AG10803 (cell line): ENCODE measurements around the gene F3.
"Not testable (repeated sequence)": the region's sequence is repeated elsewhere in the genome, so short reads cannot be mapped to it uniquely, and the experiment has no call there.

Source experiments
- DNase-seq: peaks from one replicate; pipeline ENCODE4 v3.0.0; 2010; ENCODE audit warnings: low read depth
- H3K4me3 ChIP-seq: 2 replicates; pipeline ENCODE4 v1.5.1; 2011; ENCODE audit warnings: mild to moderate bottlenecking, low read length, control low read depth
- TF ChIP-seq, protein P1 (sequence below): conservative IDR thresholded peaks from 2 replicates; pipeline ENCODE4 v1.5.1; 2011; ENCODE audit warnings: mild to moderate bottlenecking, low read length, control low read depth, inconsistent platforms

The F3 gene

DNA sequence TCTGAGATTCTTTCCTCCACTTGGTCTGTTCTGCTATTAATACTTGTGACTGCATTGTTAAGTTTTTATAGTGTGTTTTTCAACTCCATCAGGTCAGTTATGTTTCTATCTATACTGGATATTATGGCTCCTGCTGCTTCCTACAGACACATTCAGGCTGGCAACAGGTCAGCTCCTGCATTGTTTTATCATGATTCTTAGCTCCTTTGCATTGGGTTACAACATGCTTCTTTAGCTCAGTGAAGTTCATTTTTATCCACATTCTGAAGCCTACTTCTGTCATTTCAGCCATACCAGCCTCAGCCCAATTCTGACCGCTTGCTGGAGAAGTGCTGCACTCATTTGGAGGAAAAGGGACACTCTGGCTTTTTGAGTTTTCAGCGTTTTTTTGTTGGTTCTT lies 37.3 kb upstream of the F3 start:
- no peak overlapping the region for H3K4me3 ChIP-seq
- peak; percentile 76 for DNase-seq
- TF ChIP-seq, protein P1, sequence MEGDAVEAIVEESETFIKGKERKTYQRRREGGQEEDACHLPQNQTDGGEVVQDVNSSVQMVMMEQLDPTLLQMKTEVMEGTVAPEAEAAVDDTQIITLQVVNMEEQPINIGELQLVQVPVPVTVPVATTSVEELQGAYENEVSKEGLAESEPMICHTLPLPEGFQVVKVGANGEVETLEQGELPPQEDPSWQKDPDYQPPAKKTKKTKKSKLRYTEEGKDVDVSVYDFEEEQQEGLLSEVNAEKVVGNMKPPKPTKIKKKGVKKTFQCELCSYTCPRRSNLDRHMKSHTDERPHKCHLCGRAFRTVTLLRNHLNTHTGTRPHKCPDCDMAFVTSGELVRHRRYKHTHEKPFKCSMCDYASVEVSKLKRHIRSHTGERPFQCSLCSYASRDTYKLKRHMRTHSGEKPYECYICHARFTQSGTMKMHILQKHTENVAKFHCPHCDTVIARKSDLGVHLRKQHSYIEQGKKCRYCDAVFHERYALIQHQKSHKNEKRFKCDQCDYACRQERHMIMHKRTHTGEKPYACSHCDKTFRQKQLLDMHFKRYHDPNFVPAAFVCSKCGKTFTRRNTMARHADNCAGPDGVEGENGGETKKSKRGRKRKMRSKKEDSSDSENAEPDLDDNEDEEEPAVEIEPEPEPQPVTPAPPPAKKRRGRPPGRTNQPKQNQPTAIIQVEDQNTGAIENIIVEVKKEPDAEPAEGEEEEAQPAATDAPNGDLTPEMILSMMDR, result no peak

DNA sequence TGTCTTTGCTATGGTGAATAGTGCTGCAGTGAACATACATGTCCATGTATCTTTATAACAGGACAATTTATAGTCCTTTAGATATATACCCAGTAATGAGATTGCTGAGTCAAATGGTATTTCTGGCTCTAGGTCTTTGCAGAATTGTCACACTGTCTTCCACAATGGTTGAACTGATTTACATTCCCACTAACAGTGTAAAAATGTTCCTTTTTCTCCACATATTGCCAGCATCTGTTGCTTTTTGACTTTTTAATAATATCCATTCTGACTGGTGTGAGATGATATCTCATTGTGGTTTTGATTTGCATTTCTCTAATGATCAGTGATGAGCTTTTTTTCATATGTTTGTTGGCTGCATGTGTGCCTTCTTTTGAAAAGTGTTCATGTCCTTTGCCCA lies 32.4 kb upstream of the F3 start:
- not testable (repeated sequence) for H3K4me3 ChIP-seq
- peak; percentile 61 for DNase-seq

DNA sequence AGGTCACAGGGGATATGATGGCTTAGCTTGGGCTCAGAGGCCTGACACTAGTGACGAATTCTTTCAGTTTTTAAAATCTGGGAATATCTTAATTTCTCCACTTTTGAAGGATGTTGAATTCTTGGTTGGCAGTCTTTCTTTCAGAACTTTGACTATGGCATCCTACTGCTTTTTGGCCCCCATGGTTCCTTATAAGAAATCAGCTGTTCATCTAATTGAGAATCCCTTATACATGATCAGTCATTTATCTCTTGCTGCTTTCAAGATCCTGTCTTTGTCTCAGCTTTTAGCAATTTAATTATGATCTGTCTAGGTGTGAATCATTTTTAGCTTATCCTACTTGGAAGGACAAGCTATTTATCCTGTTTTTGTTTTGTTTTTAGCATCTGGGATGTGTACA lies 31.2 kb upstream of the F3 start:
- TF ChIP-seq, protein P1, result no peak
- no peak overlapping the region for H3K4me3 ChIP-seq
- DNase-seq, result no peak

DNA sequence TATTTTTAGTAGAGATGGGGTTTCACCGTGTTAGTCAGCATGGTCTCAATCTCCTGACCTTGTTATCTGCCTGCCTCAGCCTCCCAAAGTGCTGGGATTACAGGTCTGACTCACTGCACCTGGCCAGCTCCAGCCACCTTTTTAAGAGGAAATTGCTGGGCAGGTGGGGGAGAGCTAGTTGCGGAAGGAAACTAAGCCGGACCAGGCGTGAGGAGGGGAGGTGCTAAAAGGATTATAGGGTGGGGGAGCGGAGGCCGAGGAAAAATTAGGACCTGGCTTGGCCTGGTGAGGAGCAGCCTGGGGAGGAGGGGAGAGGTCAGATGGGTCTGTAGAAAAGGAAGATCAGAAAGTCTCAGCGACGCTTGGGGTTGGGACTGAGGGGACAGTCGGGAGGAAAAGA lies 29.4 kb upstream of the F3 start:
- not testable (repeated sequence) for H3K4me3 ChIP-seq, DNase-seq

DNA sequence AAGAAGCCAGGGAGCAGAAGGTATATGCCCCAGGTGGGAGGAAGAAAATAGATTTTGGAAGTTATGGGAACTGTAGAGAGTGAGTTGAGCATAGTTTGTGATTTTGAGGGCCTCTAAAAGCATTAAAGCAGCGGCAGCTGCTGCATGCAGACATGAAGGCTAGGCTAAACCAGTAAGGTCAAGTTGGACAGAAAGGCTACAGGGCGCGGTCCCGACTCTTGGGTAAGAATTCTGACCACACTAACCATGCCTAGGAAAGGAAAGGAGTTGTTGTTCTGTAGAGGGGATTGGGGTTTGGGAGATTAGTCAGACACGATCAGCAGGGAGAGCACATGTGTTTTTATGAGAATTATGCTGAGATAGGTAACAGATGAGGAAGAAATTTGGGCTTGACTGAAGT lies 27.2 kb upstream of the F3 start:
- not testable (repeated sequence) for DNase-seq, H3K4me3 ChIP-seq

DNA sequence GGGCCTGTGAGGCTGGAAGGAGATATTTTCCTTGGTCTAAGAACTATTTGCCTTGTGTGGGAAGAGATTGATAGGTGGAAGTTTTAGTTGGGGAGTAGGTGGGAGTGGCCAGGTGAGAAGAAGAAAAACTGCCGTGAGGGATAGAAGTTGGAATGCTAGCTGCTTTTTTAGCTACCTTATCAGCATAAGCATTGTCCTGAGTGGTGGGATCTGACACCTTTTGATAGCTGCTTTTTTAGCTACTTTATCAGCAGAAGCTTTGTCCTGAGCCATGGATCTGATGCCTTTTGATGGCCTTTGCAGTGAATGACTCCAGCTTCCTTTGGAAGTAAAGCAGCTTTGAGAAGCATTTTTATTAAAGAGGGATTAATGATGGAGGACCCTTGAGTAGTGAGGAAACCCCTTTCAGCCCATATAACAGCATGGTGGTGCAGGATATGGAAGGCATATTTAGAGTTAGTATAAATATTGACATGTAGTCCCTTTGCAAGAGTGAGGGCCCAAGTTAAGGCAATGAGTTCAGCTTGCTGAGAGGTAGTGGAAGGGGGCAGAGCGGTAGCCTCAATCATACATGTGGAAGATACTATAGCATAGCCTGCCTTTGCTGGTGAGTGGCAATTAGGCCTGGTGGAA lies 26.5 kb upstream of the F3 start:
- not testable (repeated sequence) for H3K4me3 ChIP-seq, DNase-seq

DNA sequence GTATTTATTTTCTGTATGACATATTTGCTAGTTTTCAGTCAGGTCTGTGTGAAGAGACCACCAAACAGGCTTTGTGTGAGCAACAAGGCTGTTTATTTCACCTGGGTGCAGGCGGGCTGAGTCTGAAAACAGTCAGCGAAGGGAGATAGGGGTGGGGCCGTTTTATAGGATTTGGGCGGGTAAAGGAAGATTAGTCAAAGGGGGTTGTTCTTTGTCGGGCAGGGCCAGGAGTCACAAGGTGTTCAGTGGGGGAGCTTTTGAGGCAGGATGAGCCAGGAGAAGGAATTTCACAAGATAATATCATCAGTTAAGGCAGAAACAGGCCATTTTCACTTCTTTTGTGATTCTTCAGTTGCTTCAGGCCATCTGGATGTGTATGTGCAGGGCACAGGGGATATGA lies 24.9 kb upstream of the F3 start:
- DNase-seq, H3K4me3 ChIP-seq: not testable (repeated sequence)

DNA sequence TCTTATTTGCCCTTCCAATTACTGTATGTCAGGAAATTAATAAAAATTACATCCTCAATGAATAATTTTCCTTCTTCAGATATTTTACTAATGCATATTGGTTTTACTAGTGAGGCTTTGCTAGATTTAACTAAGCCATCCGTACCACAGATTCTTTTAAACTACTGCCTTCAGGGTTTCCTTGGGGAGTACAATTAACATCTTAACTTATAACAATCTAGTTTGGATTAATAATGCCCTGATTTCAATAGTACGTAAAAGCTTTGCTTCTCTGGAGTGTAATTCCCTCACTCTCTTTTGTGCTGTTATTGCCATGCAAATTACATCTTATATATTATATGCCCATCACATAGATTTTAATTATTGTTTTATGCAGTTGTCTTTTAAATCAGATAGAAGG lies 24.3 kb upstream of the F3 start:
- DNase-seq, result no peak
- no peak overlapping the region for H3K4me3 ChIP-seq
- TF ChIP-seq, protein P1, result no peak

DNA sequence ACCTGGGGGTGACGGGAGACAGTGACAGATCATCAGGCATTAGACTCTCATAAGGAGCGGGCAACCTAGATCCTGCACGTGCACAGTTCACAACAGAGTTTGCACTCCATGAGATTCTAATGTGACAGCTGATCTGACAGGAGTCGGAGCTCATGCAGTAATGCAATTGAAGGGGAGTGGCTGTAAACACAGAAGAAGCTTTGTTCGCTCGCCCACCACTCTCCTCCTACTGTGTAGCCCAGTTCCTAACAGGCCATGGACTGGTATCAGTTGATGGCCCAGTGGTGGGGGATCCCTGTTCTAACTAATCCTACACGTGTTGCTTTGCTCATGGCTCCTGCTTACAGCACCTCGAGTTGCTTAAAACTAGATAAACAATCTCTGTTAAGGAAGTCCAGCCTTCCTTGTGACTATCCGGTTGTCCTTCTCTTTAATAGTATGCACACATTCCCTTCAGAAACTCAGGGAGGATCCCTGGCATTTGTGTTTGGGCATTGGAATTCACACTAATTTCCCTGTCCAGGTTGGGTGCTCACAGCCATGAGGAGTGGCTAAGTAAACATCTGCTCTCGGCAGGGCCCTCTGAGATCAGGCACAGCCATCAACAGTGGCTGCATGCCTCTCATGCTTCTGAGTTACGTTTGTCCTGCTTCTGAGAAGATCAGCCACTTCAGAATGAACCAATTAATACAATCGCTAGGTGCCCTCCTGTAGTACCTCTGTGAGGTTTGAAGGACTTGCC lies 21.1 kb upstream of the F3 start:
- DNase-seq, result no peak
- TF ChIP-seq, protein P1, result no peak

DNA sequence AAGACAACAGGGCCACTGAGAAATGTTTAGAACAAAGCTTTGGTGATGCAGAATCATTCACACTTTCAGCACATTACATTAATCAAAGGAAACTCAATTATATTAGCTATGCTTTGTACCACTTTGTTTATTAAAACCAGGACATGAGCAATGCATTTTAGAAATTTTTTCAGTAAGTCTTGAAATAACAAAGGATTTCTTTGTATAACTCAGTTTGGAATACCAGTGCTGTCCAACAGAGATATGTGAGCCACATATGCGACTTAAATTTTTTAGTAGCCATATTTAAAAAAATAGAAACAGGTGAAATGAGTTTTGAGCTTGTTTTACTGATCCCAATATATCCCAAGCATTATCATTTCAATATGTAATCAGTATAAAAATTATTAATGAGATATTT lies 18.8 kb upstream of the F3 start:
- TF ChIP-seq, protein P1, result peak; percentile 31
- no peak overlapping the region for H3K4me3 ChIP-seq
- peak; percentile 65 for DNase-seq

More for the DNA sequence above, 21.1 kb upstream of the F3 start:
- H3K4me3 ChIP-seq, result no peak overlapping the region
